Mesenchymal stem cell (in vitro differentiated cells and primary cell): ENCODE data around the gene CTBP2.

Source experiments
- DNase-seq: peaks from one replicate; pipeline ENCODE4 v3.0.0-alpha.2; 2013
- H2AFZ ChIP-seq: one replicate; pipeline ENCODE4 v1.6.1; 2013; ENCODE audit warnings: low read depth, mild to moderate bottlenecking, control low read depth, inconsistent platforms, low read length, moderate library complexity
- H2AK5ac ChIP-seq: 2 replicates; pipeline ENCODE4 v1.6.1; 2013; ENCODE audit warnings: low read length, moderate library complexity, mild to moderate bottlenecking, inconsistent platforms; ENCODE audit not compliant: severe bottlenecking
- H2BK120ac ChIP-seq: one replicate; pipeline ENCODE4 v1.6.1; 2013; ENCODE audit warnings: low read depth, mild to moderate bottlenecking, inconsistent platforms, low read length, moderate library complexity
- H2BK12ac ChIP-seq, 2 experiments: one replicate each; pipeline ENCODE4 v1.6.1; 2013; ENCODE audit warnings: inconsistent platforms in 2 of 2, low read length in 2 of 2, mild to moderate bottlenecking in 2 of 2, moderate library complexity in 2 of 2, control low read depth in 1 of 2
- H2BK15ac ChIP-seq: one replicate; pipeline ENCODE4 v1.6.1; 2013; ENCODE audit warnings: mild to moderate bottlenecking, low read depth, inconsistent platforms; ENCODE audit not compliant: poor library complexity, severe bottlenecking
- H2BK5ac ChIP-seq: 2 replicates; pipeline ENCODE4 v1.6.1; 2013; ENCODE audit warnings: low read depth, mild to moderate bottlenecking, low read length, control low read depth, inconsistent platforms; ENCODE audit not compliant: poor library complexity, severe bottlenecking
- H3K14ac ChIP-seq, 2 experiments: one replicate each; pipeline ENCODE4 v1.6.1; 2013; ENCODE audit warnings: inconsistent platforms in 2 of 2, low read length in 2 of 2, control low read depth in 1 of 2, mild to moderate bottlenecking in 1 of 2, moderate library complexity in 1 of 2
- H3K18ac ChIP-seq, 2 experiments: one replicate each; pipeline ENCODE4 v1.6.1; 2013; ENCODE audit warnings: inconsistent platforms in 2 of 2, low read length in 2 of 2, control low read depth in 1 of 2, low read depth in 1 of 2, mild to moderate bottlenecking in 1 of 2
- H3K23ac ChIP-seq, 2 experiments: one replicate each; pipeline ENCODE4 v1.6.1; 2013; ENCODE audit warnings: inconsistent platforms in 2 of 2, low read length in 2 of 2, mild to moderate bottlenecking in 2 of 2, moderate library complexity in 2 of 2, control low read depth in 1 of 2
- H3K27ac ChIP-seq: 2 replicates; pipeline ENCODE4 v1.5.1; 2013; ENCODE audit warnings: mild to moderate bottlenecking, moderate library complexity, low read length, control low read depth, inconsistent platforms; ENCODE audit not compliant: poor library complexity, severe bottlenecking
- H3K27me3 ChIP-seq, 2 experiments: 2 replicates each; pipeline versions ENCODE4 v1.6.1 to v1.7.0; 2013; ENCODE audit warnings: low read length in 2 of 2, mild to moderate bottlenecking in 2 of 2, moderate library complexity in 2 of 2, control low read depth in 1 of 2, inconsistent platforms in 1 of 2; ENCODE audit not compliant: control insufficient read depth in 1 of 2, insufficient read depth in 1 of 2
- H3K36me3 ChIP-seq, 2 experiments: 2 replicates each; pipeline versions ENCODE4 v1.6.1 to v1.7.0; 2013; ENCODE audit warnings: low read length in 2 of 2, control low read depth in 1 of 2, inconsistent platforms in 1 of 2, low read depth in 1 of 2, mild to moderate bottlenecking in 1 of 2; ENCODE audit not compliant: insufficient read depth in 2 of 2, control insufficient read depth in 1 of 2
- H3K4ac ChIP-seq, 2 experiments: one replicate each; pipeline ENCODE4 v1.6.1; 2013; ENCODE audit warnings: inconsistent platforms in 2 of 2, low read length in 2 of 2, mild to moderate bottlenecking in 2 of 2, moderate library complexity in 2 of 2, control low read depth in 1 of 2, low read depth in 1 of 2
- H3K4me1 ChIP-seq: 2 replicates; pipeline ENCODE4 v1.6.1; 2013; ENCODE audit warnings: low read depth, low read length, control low read depth; ENCODE audit not compliant: control insufficient read depth, insufficient read depth
- H3K4me2 ChIP-seq: 2 replicates; pipeline ENCODE4 v1.6.1; 2013; ENCODE audit warnings: low read length, mild to moderate bottlenecking, inconsistent platforms; ENCODE audit not compliant: poor library complexity, severe bottlenecking
- H3K4me3 ChIP-seq, 2 experiments: 2 replicates each; pipeline versions ENCODE4 v1.5.1 to v1.7.0; 2013; ENCODE audit warnings: low read length in 2 of 2, mild to moderate bottlenecking in 2 of 2, control low read depth in 1 of 2, low read depth in 1 of 2; ENCODE audit not compliant: insufficient read depth in 1 of 2
- H3K79me1 ChIP-seq: replicated peaks from 2 replicates; pipeline ENCODE4 v1.6.1; 2013; ENCODE audit warnings: mild to moderate bottlenecking, control low read depth, low read length, inconsistent platforms; ENCODE audit not compliant: poor library complexity, severe bottlenecking
- H3K9ac ChIP-seq: 2 replicates; pipeline ENCODE4 v1.7.0; 2013; ENCODE audit warnings: mild to moderate bottlenecking, low read length, moderate library complexity
- H3K9me3 ChIP-seq: 2 replicates; pipeline ENCODE4 v1.7.0; 2013; ENCODE audit warnings: mild to moderate bottlenecking, low read length; ENCODE audit not compliant: control insufficient read depth
- H4K8ac ChIP-seq: one replicate; pipeline ENCODE4 v1.6.1; 2013; ENCODE audit warnings: inconsistent platforms, mild to moderate bottlenecking, low read length, moderate library complexity
- H4K91ac ChIP-seq: one replicate; pipeline ENCODE4 v1.6.1; 2013; ENCODE audit warnings: mild to moderate bottlenecking, low read length, inconsistent platforms
- WGBS: methylation state at CpG from one replicate; pipeline ENCODE4 v1.1.7; 2013; ENCODE audit warnings: mixed read lengths; 5-methylcytosine and 5-hydroxymethylcytosine counted together

CTBP2 gene

DNA sequence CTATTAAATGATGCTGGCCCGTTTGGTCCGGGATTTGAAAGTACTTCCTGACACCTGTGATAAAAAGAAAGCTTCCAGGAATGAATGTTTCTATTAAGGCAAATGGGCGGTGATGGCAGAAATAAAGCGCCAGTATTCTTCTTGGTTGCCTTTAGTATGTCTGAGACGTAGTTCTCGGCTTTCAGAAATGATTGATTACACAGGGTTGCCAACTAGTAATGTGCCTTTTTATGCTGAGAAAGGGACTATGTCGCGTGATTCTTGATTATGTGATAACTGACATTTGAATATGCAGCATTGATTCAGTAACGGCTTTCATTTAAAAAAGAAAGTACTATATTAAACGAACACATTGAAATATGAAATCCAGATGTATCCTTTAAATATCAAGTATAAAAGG is 204.5 kb downstream of the CTBP2 start:
- H3K27ac ChIP-seq = no peak overlapping the region
- no peak overlapping the region for H3K14ac ChIP-seq
- H3K9me3 ChIP-seq = no peaks in the 10 kb centered on the region
- no peak for DNase-seq
- peak overlapping the region in 1 of 2 experiments; percentile 55 for H3K4me3 ChIP-seq
- H3K36me3 ChIP-seq = no peaks in the 10 kb centered on the region
- no peaks in the 10 kb centered on the region for H3K27me3 ChIP-seq
- no peak overlapping the region for H3K4ac ChIP-seq
- H3K18ac ChIP-seq = no peak overlapping the region
- no peak overlapping the region for H4K8ac ChIP-seq
- 95% methylated on average over 8 of the region's 10 CpGs for WGBS
- H3K4me1 ChIP-seq = peaks cover 2% of the 10 kb centered on the region
- H3K4me2 ChIP-seq = no peak overlapping the region
- H3K23ac ChIP-seq = no peak overlapping the region
- no peak overlapping the region for H2BK12ac ChIP-seq
- H2BK120ac ChIP-seq = no peak overlapping the region
- no peak overlapping the region for H2AFZ ChIP-seq
- H3K79me1 ChIP-seq = peaks cover 12% of the 10 kb centered on the region
- H2BK15ac ChIP-seq = no peak overlapping the region
- H2BK5ac ChIP-seq = no peak overlapping the region
- no peak overlapping the region for H4K91ac ChIP-seq
- H2AK5ac ChIP-seq = no peak overlapping the region
- H3K9ac ChIP-seq = peak overlapping the region; percentile 69

DNA sequence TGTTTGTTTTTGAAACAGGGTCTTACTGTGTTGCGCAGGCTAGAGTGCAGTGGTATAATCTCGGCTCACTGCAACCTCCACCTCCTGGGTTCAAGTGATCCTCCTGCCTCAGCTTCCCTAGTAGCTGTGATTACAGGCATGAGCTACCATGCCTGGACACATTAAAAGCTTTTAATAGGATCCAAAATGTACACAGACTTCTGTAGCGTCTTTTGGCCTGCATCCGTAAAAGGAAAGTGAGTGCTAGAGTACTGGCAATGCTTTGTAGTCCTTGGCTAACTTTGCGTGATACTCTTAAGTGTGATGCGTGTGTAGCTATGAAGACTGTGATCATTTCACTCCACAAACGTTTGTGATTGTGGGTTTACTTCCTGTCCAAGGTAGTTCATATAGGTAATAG is 205.1 kb downstream of the CTBP2 start:
- Histone ChIP-seq H2BK5ac (no peak overlapping the region), H3K79me1 (peaks cover 14% of the 10 kb centered on the region), H3K9ac (peak overlapping the region; percentile 69), H3K4ac (no peak overlapping the region), H3K4me3 (no peak overlapping the region), H2AK5ac (no peak overlapping the region), H3K4me1 (peaks cover 2% of the 10 kb centered on the region), H3K36me3 (no peaks in the 10 kb centered on the region), H2AFZ (no peak overlapping the region), H2BK12ac (no peak overlapping the region), H4K8ac (no peak overlapping the region), H2BK15ac (no peak overlapping the region), H3K9me3 (no peaks in the 10 kb centered on the region), H3K14ac (no peak overlapping the region), H3K27me3 (no peaks in the 10 kb centered on the region), H2BK120ac (no peak overlapping the region), H3K27ac (no peak overlapping the region), H3K18ac (no peak overlapping the region), H3K23ac (no peak overlapping the region), H4K91ac (no peak overlapping the region), H3K4me2 (no peak overlapping the region)
- WGBS = 97% methylated on average over 5 of the region's 7 CpGs
- DNase-seq = no peak

DNA sequence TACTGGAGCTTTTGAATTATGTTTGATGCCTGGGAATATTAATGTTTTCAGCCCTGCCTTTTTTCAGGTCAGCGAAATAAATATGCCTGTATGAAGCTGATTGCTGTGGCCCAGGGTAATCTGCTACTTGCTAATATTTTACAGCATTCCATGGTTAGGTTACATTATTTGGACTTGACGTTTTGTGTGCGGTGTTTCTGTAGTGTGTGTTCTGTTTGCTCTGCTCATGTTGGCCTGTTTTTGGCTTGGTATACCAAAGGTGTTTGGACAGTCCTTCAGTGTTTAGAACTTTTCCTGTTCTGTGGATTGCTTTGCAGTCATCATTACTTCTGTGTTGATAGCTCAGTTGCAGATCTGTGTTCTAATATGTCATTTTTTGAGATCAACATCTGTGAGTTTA is 206.9 kb downstream of the CTBP2 start:
- no peak overlapping the region for H3K14ac ChIP-seq

DNA sequence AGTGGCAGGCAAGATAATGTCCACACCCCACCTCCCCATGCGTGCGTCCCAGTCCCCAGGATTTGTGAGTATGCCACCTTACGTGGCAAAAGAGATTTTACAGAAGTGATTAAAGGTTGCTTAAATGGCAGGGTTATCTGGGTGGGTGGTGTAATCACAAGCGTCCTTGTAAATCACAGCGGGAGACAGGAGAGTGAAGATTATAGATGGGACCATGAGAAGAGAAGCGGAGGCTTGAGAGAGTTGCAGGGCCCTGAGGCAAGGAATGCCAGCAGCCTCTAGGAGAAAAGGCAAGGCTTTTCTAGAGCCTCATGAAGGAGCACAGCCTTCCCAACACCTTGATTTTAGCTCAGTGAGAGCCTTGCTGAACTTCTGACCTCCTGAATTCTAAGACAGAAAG is 208.2 kb downstream of the CTBP2 start:
- H3K18ac ChIP-seq = no peak overlapping the region
- no peak overlapping the region for H2BK15ac ChIP-seq
- no peak overlapping the region for H3K14ac ChIP-seq
- H3K27ac ChIP-seq = no peak overlapping the region
- WGBS = 92% methylated on average over 6 of the region's 6 CpGs
- H3K4me2 ChIP-seq = no peak overlapping the region
- H2BK12ac ChIP-seq = no peak overlapping the region
- peaks cover 2% of the 10 kb centered on the region for H3K4me1 ChIP-seq
- no peak overlapping the region for H4K91ac ChIP-seq
- no peak overlapping the region for H2BK5ac ChIP-seq
- H2BK120ac ChIP-seq = no peak overlapping the region
- no peak for DNase-seq
- peak overlapping the region; percentile 7 for H4K8ac ChIP-seq
- no peak overlapping the region for H3K9ac ChIP-seq
- peaks cover 15% of the 10 kb centered on the region for H3K79me1 ChIP-seq
- no peak overlapping the region for H2AFZ ChIP-seq
- H3K4ac ChIP-seq = no peak overlapping the region
- no peaks in the 10 kb centered on the region for H3K27me3 ChIP-seq
- peaks cover 0 to 14% of the 10 kb centered on the region in 2 experiments for H3K36me3 ChIP-seq
- no peak overlapping the region for H3K23ac ChIP-seq
- no peaks in the 10 kb centered on the region for H3K9me3 ChIP-seq
- H3K4me3 ChIP-seq = no peak overlapping the region
- H2AK5ac ChIP-seq = no peak overlapping the region

More for the DNA sequence above, 206.9 kb downstream of the CTBP2 start:
- Histone ChIP-seq H3K4me2 (no peak overlapping the region), H3K23ac (no peak overlapping the region), H2AFZ (no peak overlapping the region), H3K4me3 (no peak overlapping the region), H2AK5ac (no peak overlapping the region), H3K4ac (no peak overlapping the region), H3K36me3 (peaks cover 0 to 7% of the 10 kb centered on the region in 2 experiments), H3K18ac (no peak overlapping the region), H3K27ac (no peak overlapping the region), H3K9ac (no peak overlapping the region), H3K9me3 (no peaks in the 10 kb centered on the region), H3K79me1 (peaks cover 13% of the 10 kb centered on the region), H2BK5ac (no peak overlapping the region), H3K4me1 (peaks cover 2% of the 10 kb centered on the region), H2BK15ac (no peak overlapping the region), H2BK120ac (no peak overlapping the region), H4K91ac (no peak overlapping the region), H2BK12ac (no peak overlapping the region), H3K27me3 (no peaks in the 10 kb centered on the region), H4K8ac (no peak overlapping the region)
- WGBS = 98% methylated on average over 3 of the region's 3 CpGs
- no peak for DNase-seq
